ENCODE data around the gene SOBP.

The SOBP gene

DNA sequence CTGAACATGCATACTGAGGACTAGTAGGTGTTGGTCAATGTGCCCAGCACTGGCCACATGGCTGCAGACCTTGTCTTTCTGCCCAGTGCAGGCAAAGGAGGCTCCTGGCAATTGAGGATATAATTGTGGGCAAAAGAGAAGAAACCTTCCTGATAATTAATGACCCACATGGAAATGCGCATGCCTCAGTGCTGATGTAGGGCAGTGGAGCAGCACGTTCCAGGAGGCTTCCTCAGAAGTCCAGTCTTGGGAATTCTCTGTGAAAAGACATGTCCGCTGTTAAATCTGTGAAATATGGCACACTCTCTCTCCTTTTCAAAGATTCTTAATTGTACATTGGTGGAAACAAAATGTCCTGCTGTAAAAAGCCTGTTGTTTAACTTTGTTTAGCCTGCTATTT, 34.7 kb downstream of the SOBP start:
- H3K4me3 ChIP-seq (ENCODE audit: low read depth, low read length), result no peak overlapping the region
- DNase-seq (ENCODE audit: low read depth), result no peak
- TF ChIP-seq, protein P1, sequence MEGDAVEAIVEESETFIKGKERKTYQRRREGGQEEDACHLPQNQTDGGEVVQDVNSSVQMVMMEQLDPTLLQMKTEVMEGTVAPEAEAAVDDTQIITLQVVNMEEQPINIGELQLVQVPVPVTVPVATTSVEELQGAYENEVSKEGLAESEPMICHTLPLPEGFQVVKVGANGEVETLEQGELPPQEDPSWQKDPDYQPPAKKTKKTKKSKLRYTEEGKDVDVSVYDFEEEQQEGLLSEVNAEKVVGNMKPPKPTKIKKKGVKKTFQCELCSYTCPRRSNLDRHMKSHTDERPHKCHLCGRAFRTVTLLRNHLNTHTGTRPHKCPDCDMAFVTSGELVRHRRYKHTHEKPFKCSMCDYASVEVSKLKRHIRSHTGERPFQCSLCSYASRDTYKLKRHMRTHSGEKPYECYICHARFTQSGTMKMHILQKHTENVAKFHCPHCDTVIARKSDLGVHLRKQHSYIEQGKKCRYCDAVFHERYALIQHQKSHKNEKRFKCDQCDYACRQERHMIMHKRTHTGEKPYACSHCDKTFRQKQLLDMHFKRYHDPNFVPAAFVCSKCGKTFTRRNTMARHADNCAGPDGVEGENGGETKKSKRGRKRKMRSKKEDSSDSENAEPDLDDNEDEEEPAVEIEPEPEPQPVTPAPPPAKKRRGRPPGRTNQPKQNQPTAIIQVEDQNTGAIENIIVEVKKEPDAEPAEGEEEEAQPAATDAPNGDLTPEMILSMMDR (conservative IDR thresholded peaks at IDR 0.05; ENCODE audit: low read depth, low read length), result no peak

- no peak for DNase-seq (ENCODE audit: low read depth)
- no peak overlapping the region for H3K4me3 ChIP-seq (ENCODE audit: low read depth, low read length)
- TF ChIP-seq, protein P1 (conservative IDR thresholded peaks at IDR 0.05; ENCODE audit: low read depth, low read length), result no peak
These were observed 42.0 kb downstream of the SOBP start for GRCh38 chr6:107531868-107532267.

DNA sequence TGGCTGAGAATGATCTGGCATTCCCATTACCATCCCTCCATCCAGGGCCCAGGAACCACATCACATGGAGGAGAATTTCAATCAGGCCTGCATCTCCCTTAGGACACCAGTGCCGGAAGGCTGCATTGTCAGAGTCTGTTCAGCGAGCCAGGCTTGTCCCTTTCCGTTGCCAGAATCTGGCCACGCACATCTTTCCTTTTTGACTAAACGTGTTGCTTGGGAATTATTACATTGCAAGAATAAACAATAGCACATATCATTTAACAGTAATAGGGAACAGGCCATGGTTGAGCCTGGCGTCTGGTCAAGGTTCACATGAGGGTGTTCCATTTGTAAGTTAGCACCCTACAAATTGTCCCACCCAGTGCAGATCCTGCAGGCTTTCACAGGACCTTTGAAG, 42.8 kb downstream of the SOBP start:
- TF ChIP-seq, protein P1 (conservative IDR thresholded peaks at IDR 0.05; ENCODE audit: low read depth, low read length), result no peak
- DNase-seq (ENCODE audit: low read depth), result no peak
- no peak overlapping the region for H3K4me3 ChIP-seq (ENCODE audit: low read depth, low read length)

DNA sequence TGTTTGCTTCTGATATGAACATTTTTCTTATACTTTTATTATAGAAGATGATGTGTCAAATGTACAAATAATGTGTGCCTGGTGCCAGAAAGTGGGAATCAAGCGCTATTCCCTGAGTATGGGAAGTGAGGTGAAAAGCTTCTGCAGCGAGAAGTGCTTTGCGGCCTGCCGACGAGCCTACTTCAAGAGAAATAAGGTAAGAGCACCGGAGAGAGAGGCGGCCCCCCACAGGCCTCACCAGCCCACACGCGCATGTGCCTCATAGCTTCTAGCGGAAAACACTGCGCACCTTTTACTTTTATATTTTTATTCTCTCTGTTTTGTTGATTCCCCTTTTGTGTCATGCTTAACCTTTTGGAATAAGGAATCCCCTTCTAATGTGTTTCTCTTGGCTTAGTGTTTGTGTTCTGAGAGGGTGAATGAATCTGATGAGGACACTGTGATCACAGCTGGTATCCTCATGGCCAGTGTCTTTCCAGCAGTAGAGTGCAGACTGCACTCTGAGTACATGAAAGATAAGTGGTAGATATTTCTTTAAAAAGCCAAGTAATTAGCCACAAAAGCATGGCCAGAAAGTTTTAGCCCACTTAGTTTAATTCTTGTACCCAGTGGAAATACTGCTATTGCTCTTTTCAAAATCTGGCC, 43.6 kb downstream of the SOBP start:
- TF ChIP-seq, protein P1 (conservative IDR thresholded peaks at IDR 0.05; ENCODE audit: low read depth, low read length), result no peak
- H3K4me3 ChIP-seq (ENCODE audit: low read depth, low read length), result no peak overlapping the region
- no peak for DNase-seq (ENCODE audit: low read depth)

DNA sequence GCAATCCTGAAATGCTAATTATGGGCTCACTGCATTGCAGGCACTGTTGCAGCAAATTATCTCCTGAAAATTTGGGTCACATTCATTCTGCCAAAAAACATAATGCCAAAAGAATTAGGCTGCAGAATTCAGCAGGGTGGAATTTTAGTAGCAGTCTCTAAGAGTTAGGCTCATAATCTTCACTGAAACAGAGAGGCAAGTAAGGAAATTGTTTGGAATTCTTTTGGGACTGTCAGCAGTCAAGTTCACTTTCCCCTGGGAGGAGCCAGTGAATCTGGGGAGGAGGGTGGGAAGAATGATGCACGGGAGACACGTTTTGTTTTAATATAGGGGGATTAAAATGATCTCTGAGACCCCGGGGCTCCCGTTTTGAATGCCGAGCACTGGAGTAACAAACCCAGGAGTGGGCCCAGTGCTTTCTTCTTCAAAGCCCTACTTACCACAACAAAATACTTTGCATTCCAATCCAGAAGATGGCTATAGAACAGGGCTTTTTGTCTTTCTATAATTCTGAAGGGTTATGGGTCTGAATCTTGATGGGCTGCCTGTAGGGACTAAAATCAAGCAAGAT, 44.7 kb downstream of the SOBP start:
- DNase-seq (ENCODE audit: low read depth), result peak; percentile 3
- TF ChIP-seq, protein P1 (conservative IDR thresholded peaks at IDR 0.05; ENCODE audit: low read depth, low read length), result no peak
- no peak overlapping the region for H3K4me3 ChIP-seq (ENCODE audit: low read depth, low read length)

GRCh38 chr6:107535626-107536025, 45.7 kb downstream of the SOBP start:
- TF ChIP-seq, protein P1 (conservative IDR thresholded peaks at IDR 0.05; ENCODE audit: low read depth, low read length), result no peak
- no peak overlapping the region for H3K4me3 ChIP-seq (ENCODE audit: low read depth, low read length)
- no peak for DNase-seq (ENCODE audit: low read depth)

All from choroid plexus epithelial cell (primary cell).